ENCODE data around the gene PARP9. TPM values are rescaled to one million over a fixed set of nuclear protein-coding genes. Genes with fewer than 3 reads are reported as not detected.

PARP9 gene
- total RNA-seq, 1 experiment from 2014 or later: 14.8 TPM

DNA sequence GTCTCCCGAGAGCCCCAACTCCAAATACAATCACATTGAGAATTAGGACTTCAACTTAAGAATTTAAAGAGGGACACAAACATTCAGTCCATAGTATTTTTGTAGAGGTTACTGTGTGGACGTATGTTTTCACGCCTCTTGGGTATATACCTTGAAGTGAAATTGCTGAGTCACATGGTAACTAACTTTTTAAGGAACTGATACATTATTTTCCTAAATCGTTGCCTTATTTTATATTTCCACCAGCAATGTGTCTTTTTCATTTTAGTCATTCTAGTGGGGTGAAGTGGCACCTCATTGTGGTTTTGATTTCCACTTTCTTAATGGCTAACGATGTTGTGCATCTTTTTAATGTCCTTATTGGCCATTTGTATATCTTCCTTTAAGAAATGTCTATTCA is 25.2 kb upstream of the PARP9 start:
- TF ChIP-seq EZH2 (IDR thresholded peaks at IDR 0.05; ENCODE audit: low read length, unreplicated experiment) (no peak), EZH2phosphoT487 (IDR thresholded peaks at IDR 0.05; ENCODE audit: borderline replicate concordance, low read length) (no peak)
- TF ChIP-seq, protein P1, sequence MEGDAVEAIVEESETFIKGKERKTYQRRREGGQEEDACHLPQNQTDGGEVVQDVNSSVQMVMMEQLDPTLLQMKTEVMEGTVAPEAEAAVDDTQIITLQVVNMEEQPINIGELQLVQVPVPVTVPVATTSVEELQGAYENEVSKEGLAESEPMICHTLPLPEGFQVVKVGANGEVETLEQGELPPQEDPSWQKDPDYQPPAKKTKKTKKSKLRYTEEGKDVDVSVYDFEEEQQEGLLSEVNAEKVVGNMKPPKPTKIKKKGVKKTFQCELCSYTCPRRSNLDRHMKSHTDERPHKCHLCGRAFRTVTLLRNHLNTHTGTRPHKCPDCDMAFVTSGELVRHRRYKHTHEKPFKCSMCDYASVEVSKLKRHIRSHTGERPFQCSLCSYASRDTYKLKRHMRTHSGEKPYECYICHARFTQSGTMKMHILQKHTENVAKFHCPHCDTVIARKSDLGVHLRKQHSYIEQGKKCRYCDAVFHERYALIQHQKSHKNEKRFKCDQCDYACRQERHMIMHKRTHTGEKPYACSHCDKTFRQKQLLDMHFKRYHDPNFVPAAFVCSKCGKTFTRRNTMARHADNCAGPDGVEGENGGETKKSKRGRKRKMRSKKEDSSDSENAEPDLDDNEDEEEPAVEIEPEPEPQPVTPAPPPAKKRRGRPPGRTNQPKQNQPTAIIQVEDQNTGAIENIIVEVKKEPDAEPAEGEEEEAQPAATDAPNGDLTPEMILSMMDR (conservative IDR thresholded peaks at IDR 0.05; ENCODE audit: low read depth, low read length): no peak
- no peak overlapping the region for H3K4me3 ChIP-seq (ENCODE audit: low read length)
- no peak overlapping the region for H3K27ac ChIP-seq (ENCODE audit: low read length)
- no peaks in the 10 kb centered on the region for H3F3A ChIP-seq (ENCODE audit: low read length, unreplicated experiment)
- POLR2A ChIA-PET (ENCODE audit: unreplicated experiment): no interaction called here
- DNase-seq (no peak), ATAC-seq (no peak)
- H3K27me3 ChIP-seq (ENCODE audit: low read length): no peaks in the 10 kb centered on the region
- H3K9me3 ChIP-seq (ENCODE audit: low read length): no peaks in the 10 kb centered on the region
- intact Hi-C loops (cut with micrococcal nuclease): no loop called here
- no peaks in the 10 kb centered on the region for H3K4me1 ChIP-seq (ENCODE audit: insufficient read depth, low read length)
- H3K36me3 ChIP-seq (ENCODE audit: low read depth, low read length): no peaks in the 10 kb centered on the region
- H3K9me2 ChIP-seq (replicated peaks; ENCODE audit: low read length): no peaks in the 10 kb centered on the region
- H2AFZ ChIP-seq (ENCODE audit: low read length): no peak overlapping the region
- no peak overlapping the region for H3K4me2 ChIP-seq (ENCODE audit: low read length)
- no peaks in the 10 kb centered on the region for H3K79me2 ChIP-seq (ENCODE audit: low read length)
- no peak overlapping the region for H3K9ac ChIP-seq (ENCODE audit: low read length)
- CTCF ChIA-PET: no interaction called here
- H4K20me1 ChIP-seq (ENCODE audit: low read length): no peaks in the 10 kb centered on the region
- no TSS peak for BruUV-seq (replicated peaks)

DNA sequence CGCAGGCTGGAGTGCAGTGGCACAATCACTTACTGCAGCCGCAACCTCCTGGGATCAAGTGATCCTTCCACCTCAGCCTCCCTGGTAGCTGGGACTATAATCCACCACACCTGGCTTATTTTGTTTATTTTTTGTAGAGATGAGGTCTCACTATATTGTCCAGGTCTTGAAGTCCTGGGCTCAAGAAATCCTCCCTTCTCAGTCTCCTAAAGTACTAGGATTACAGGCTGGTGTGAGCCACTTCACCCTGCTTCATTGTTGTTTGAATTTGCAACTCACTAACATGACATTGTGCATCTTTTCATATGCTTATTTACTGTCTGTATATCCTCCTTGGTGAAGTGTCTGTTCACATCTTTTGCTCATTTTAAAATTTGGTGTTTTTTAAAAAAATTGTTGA is 23.5 kb upstream of the PARP9 start:
- ATAC-seq: no peak
- no peak overlapping the region for H3K4me2 ChIP-seq (ENCODE audit: low read length)
- H3K27ac ChIP-seq (ENCODE audit: low read length): no peak overlapping the region
- no peak for DNase-seq
- POLR2A ChIA-PET (ENCODE audit: unreplicated experiment): no interaction called here
- H3K36me3 ChIP-seq (ENCODE audit: low read depth, low read length): no peaks in the 10 kb centered on the region
- no peaks in the 10 kb centered on the region for H3K27me3 ChIP-seq (ENCODE audit: low read length)
- intact Hi-C loops (cut with micrococcal nuclease): no loop called here
- no peaks in the 10 kb centered on the region for H3K79me2 ChIP-seq (ENCODE audit: low read length)
- H3K4me3 ChIP-seq (ENCODE audit: low read length): no peak overlapping the region
- no peak overlapping the region for H3K9ac ChIP-seq (ENCODE audit: low read length)
- no peaks in the 10 kb centered on the region for H3F3A ChIP-seq (ENCODE audit: low read length, unreplicated experiment)
- CTCF ChIA-PET: no interaction called here
- H4K20me1 ChIP-seq (ENCODE audit: low read length): no peaks in the 10 kb centered on the region
- peaks cover 2% of the 10 kb centered on the region; the same call in 1 of the 2 replicates for H3K9me3 ChIP-seq (ENCODE audit: low read length)
- no TSS peak for BruUV-seq (replicated peaks)
- no peak for TF ChIP-seq EZH2phosphoT487 (IDR thresholded peaks at IDR 0.05; ENCODE audit: borderline replicate concordance, low read length)
- TF ChIP-seq EZH2 (IDR thresholded peaks at IDR 0.05; ENCODE audit: low read length, unreplicated experiment): no peak
- TF ChIP-seq, protein P1 (conservative IDR thresholded peaks at IDR 0.05; ENCODE audit: low read depth, low read length): no peak
- no peaks in the 10 kb centered on the region for H3K4me1 ChIP-seq (ENCODE audit: insufficient read depth, low read length)
- no peaks in the 10 kb centered on the region for H3K9me2 ChIP-seq (replicated peaks; ENCODE audit: low read length)
- H2AFZ ChIP-seq (ENCODE audit: low read length): no peak overlapping the region

DNA sequence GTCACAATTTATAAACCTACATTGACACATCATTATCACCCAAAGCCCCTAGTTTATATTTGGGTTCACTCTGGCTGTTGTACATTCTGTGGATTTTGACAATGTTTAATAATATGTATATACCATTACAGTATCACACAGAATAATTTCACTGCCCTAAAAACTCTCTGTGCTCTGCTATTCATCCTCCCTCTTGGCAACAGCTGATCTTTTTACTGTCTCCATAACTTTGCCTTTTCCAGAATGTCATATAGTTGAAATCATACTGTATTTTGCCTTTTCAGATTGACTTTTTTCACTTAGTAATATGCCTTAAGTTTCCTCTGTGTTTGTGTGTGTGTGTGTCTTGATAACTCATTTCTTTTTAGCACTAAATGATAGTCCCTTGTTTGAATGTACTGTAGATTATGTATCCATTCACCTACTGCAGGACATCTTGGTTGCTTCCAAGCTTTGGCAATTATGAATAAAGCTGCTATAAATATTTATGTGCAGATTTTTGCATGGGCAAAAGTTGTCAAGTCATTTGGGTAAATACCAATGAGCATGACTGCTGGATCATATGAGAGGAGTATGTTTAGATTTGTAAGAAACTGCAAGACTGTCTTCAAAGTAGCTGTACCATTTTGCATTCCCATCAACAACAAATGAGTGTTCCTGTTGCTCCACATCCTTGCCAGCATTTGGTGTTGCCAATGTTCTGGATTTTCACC is 22.8 kb upstream of the PARP9 start:
- no TSS peak for BruUV-seq (replicated peaks)
- TF ChIP-seq, protein P1 (conservative IDR thresholded peaks at IDR 0.05; ENCODE audit: low read depth, low read length): no peak
- TF ChIP-seq EZH2phosphoT487 (IDR thresholded peaks at IDR 0.05; ENCODE audit: borderline replicate concordance, low read length) (no peak), EZH2 (IDR thresholded peaks at IDR 0.05; ENCODE audit: low read length, unreplicated experiment) (no peak)
- no peak overlapping the region for H3K4me2 ChIP-seq (ENCODE audit: low read length)
- H3K4me1 ChIP-seq (ENCODE audit: insufficient read depth, low read length): no peaks in the 10 kb centered on the region
- H3K36me3 ChIP-seq (ENCODE audit: low read depth, low read length): no peaks in the 10 kb centered on the region
- no peaks in the 10 kb centered on the region for H3K79me2 ChIP-seq (ENCODE audit: low read length)
- no peaks in the 10 kb centered on the region for H3K9me2 ChIP-seq (replicated peaks; ENCODE audit: low read length)
- intact Hi-C loops (cut with micrococcal nuclease): no loop called here
- no peak overlapping the region for H3K9ac ChIP-seq (ENCODE audit: low read length)
- CTCF ChIA-PET: no interaction called here
- no peak overlapping the region for H3K27ac ChIP-seq (ENCODE audit: low read length)
- H2AFZ ChIP-seq (ENCODE audit: low read length): no peak overlapping the region
- H4K20me1 ChIP-seq (ENCODE audit: low read length): no peaks in the 10 kb centered on the region
- H3K4me3 ChIP-seq (ENCODE audit: low read length): no peak overlapping the region
- H3K27me3 ChIP-seq (ENCODE audit: low read length): no peaks in the 10 kb centered on the region
- DNase-seq: no peak
- H3K9me3 ChIP-seq (ENCODE audit: low read length): peaks cover 9% of the 10 kb centered on the region
- no peak for ATAC-seq
- POLR2A ChIA-PET (ENCODE audit: unreplicated experiment): no interaction called here
- no peaks in the 10 kb centered on the region for H3F3A ChIP-seq (ENCODE audit: low read length, unreplicated experiment)

Measured in PC-3 (cell line).